GM18517 (cell line): ENCODE measurements around the gene ZNF512B.
"Not testable (repeated sequence)": the region's sequence is repeated elsewhere in the genome, so short reads cannot be mapped to it uniquely, and the experiment has no call there.

Source experiments
- ATAC-seq: cut with Tn5 transposase; IDR thresholded peaks from one replicate; pipeline ENCODE4 v1.9.1; 2021; ENCODE audit warnings: mild to moderate bottlenecking, moderate library complexity; ENCODE audit not compliant: unreplicated experiment

The ZNF512B gene

GRCh38 chr20:63935447-63935846 is 34.3 kb downstream of the ZNF512B start:
- ATAC-seq, result no peak

- no peak for ATAC-seq
Measured at GRCh38 chr20:63934271-63935068, 35.3 kb downstream of the ZNF512B start.

- ATAC-seq, result no peak
Measured at GRCh38 chr20:63933646-63934045, 36.1 kb downstream of the ZNF512B start.

GRCh38 chr20:63932606-63933160 is 37.0 kb downstream of the ZNF512B start:
- no peak for ATAC-seq

GRCh38 chr20:63931735-63932134 is 38.0 kb downstream of the ZNF512B start:
- no peak for ATAC-seq

GRCh38 chr20:63930971-63931553 is 38.7 kb downstream of the ZNF512B start:
- ATAC-seq, result no peak

- ATAC-seq, result not testable (repeated sequence)
Measured at GRCh38 chr20:63929473-63929883, 40.3 kb downstream of the ZNF512B start.

GRCh38 chr20:63929071-63929470 is 40.7 kb downstream of the ZNF512B start:
- no peak for ATAC-seq

- no peak for ATAC-seq
Measured at GRCh38 chr20:63926298-63926697, 43.4 kb downstream of the ZNF512B start.

GRCh38 chr20:63924241-63924640 is 45.5 kb downstream of the ZNF512B start:
- no peak for ATAC-seq

GRCh38 chr20:63923651-63924050 is 46.1 kb downstream of the ZNF512B start:
- no peak for ATAC-seq

GRCh38 chr20:63920226-63920625 is 49.5 kb downstream of the ZNF512B start:
- ATAC-seq, result no peak

GRCh38 chr20:63919130-63919529 is 50.6 kb downstream of the ZNF512B start:
- no peak for ATAC-seq

GRCh38 chr20:63917811-63918210 is 51.9 kb downstream of the ZNF512B start:
- ATAC-seq, result no peak

- ATAC-seq, result not testable (repeated sequence)
Measured at GRCh38 chr20:63916371-63916939, 53.3 kb downstream of the ZNF512B start.

- ATAC-seq, result no peak
Measured at GRCh38 chr20:63915471-63915870, 54.3 kb downstream of the ZNF512B start.

GRCh38 chr20:63913768-63914167 is 56.0 kb downstream of the ZNF512B start:
- ATAC-seq, result no peak

GRCh38 chr20:63911176-63911575 is 58.6 kb downstream of the ZNF512B start:
- no peak for ATAC-seq

GRCh38 chr20:63908008-63908682 is 61.6 kb downstream of the ZNF512B start:
- no peak for ATAC-seq
